GM12878 (cell line): ENCODE measurements around the gene SLC38A2. TPM values are rescaled to one million over a fixed set of nuclear protein-coding genes. Genes with fewer than 3 reads are reported as not detected.

Source experiments
- ATAC-seq: fragments of 200-7000 bp; cut with Tn5 transposase; 3 replicates; pipeline ENCODE4 v1.9.1; 2020; ENCODE audit warnings: mild to moderate bottlenecking, moderate library complexity
- BruUV-seq: library from RNA; stranded (reverse); fragments of 400-500 nt; replicated peaks from 2 replicates; lab custom pipeline; 2021; lab: Mats Ljungman, UMichigan
- CTCF ChIA-PET: fragments of 300-600 bp; sonication (Branson Sonifier 250); formaldehyde crosslinking; extraction: SDS; loops from one replicate; lab custom pipeline; 2021; ENCODE audit warnings: inconsistent platforms; lab: Yijun Ruan, JAX
- POLR2A ChIA-PET: fragments of 350-600 bp; formaldehyde crosslinking; extraction: SDS; loops from one replicate; lab custom pipeline; 2021; ENCODE audit warnings: inconsistent platforms; lab: Charles Lee
- RAD21 ChIA-PET: fragments of 300-600 bp; sonication (Branson Sonifier 250); formaldehyde crosslinking; loops from one replicate; lab custom pipeline; 2023; ENCODE audit warnings: antibody characterized with exemption; ENCODE audit not compliant: unreplicated experiment; lab: Charles Lee
- SMC1A ChIA-PET: fragments of 300-600 bp; sonication (Branson Sonifier 250); formaldehyde crosslinking; loops from one replicate; lab custom pipeline; 2023; ENCODE audit not compliant: unreplicated experiment, uncharacterized antibody; lab: Charles Lee
- DNase-seq: peaks from one replicate; pipeline ENCODE4 v3.0.0-alpha.2; 2011; ENCODE audit warnings: low read depth, low spot score
- FAIRE-seq: peaks from 3 replicates; lab custom pipeline; 2011; peaks lifted over from hg19 to GRCh38; lab: Jason Lieb, UNC
- H2AFZ ChIP-seq: 2 replicates; pipeline ENCODE4 v1.6.0; 2011; ENCODE audit warnings: low read depth, low read length, control low read depth; ENCODE audit not compliant: control insufficient read depth
- H3K27ac ChIP-seq: 2 replicates; pipeline ENCODE4 v1.5.1; 2011; ENCODE audit warnings: control low read depth; ENCODE audit not compliant: control insufficient read depth, insufficient read depth
- H3K27me3 ChIP-seq, 2 experiments: replicated peaks in 1 of 2; 2 replicates each; pipeline versions ENCODE4 v1.6.0 to v1.6.1; 2011; ENCODE audit warnings: low read length in 1 of 2; ENCODE audit not compliant: control insufficient read depth in 2 of 2, insufficient read depth in 2 of 2
- H3K36me3 ChIP-seq, 2 experiments: 2 replicates each; pipeline ENCODE4 v1.5.1; 2011; ENCODE audit warnings: low read length in 1 of 2; ENCODE audit not compliant: control insufficient read depth in 2 of 2, insufficient read depth in 2 of 2
- H3K4me1 ChIP-seq: 2 replicates; pipeline ENCODE4 v1.6.1; 2011; ENCODE audit warnings: mild to moderate bottlenecking, low read length, moderate library complexity, mixed read lengths; ENCODE audit not compliant: control insufficient read depth, insufficient read depth
- H3K4me2 ChIP-seq: 2 replicates; pipeline ENCODE4 v1.6.0; 2011; ENCODE audit warnings: control low read depth; ENCODE audit not compliant: control insufficient read depth, insufficient read depth
- H3K4me3 ChIP-seq: fragments of 200-600 bp; sonication (generic); 2 replicates; pipeline ENCODE4 v1.5.1; 2016
- H3K79me2 ChIP-seq: 2 replicates; pipeline ENCODE4 v1.6.0; 2011; ENCODE audit warnings: low read length; ENCODE audit not compliant: control insufficient read depth, insufficient read depth
- H3K9ac ChIP-seq: 2 replicates; pipeline ENCODE4 v1.8.0; 2011; ENCODE audit warnings: low read length, control low read depth, mixed read lengths; ENCODE audit not compliant: control insufficient read depth, insufficient read depth
- H3K9me3 ChIP-seq: replicated peaks from 3 replicates; pipeline ENCODE4 v1.5.1; 2011; ENCODE audit warnings: mild to moderate bottlenecking, low read length; ENCODE audit not compliant: control insufficient read depth, insufficient read depth
- H4K20me1 ChIP-seq: 2 replicates; pipeline ENCODE4 v1.6.0; 2011; ENCODE audit not compliant: control insufficient read depth, insufficient read depth
- ATF7 ChIP-seq: fragments of 450-650 bp; IDR thresholded peaks from 2 replicates; pipeline ENCODE4 v1.6.1; 2016; ENCODE audit warnings: low read depth, mild to moderate bottlenecking
- BMI1 ChIP-seq: fragments of 450-650 bp; IDR thresholded peaks from 2 replicates; pipeline ENCODE4 v1.6.1; 2016; ENCODE audit warnings: mild to moderate bottlenecking, moderate library complexity, borderline replicate concordance
- NFXL1 ChIP-seq: fragments of 450-650 bp; IDR thresholded peaks from 2 replicates; pipeline ENCODE4 v1.6.1; 2017; ENCODE audit warnings: antibody characterized with exemption, mild to moderate bottlenecking, borderline replicate concordance
- TCF12 ChIP-seq: IDR thresholded peaks from 2 replicates; pipeline ENCODE4 v1.6.1; 2011; ENCODE audit warnings: low read depth, mild to moderate bottlenecking, low read length
- WGBS: methylation state at CpG from one replicate; pipeline ENCODE4 v1.1.6; 2016; ENCODE audit warnings: low lambda C conversion rate; ENCODE audit not compliant: insufficient replicate concordance, insufficient coverage; ENCODE audit errors: missing lambda C conversion rate; 5-methylcytosine and 5-hydroxymethylcytosine counted together
- in situ Hi-C: fragments of 300-500 bp; cut with MboI; formaldehyde crosslinking; loops from 9 replicates; pipeline ENCODE4 v1.14.3; 2018; ENCODE audit warnings: mixed read lengths
- intact Hi-C: fragments of 100-400 bp; cut with micrococcal nuclease; formaldehyde crosslinking; loops from one replicate; pipeline ENCODE4 v1.14.2; 2022; ENCODE audit not compliant: unreplicated experiment
- polyA plus RNA-seq, 11 experiments: library from polyadenylated mRNA; depleted of rRNA in 4 of 11; unstranded in 6 of 11; stranded (reverse) in 5 of 11; fragments of >200 nt; fragmentation: Nextera tagmentation in 4 of 11; fragmentation: Illumina TruSeq in 1 of 11; extraction: Ambion mirVana in 4 of 11; extraction: Trizol in 1 of 11; gene quantifications; 1 replicate in 1 of 11; 2 replicates in 10 of 11; pipeline versions ENCODE4 v1.2.1 to v1.2.3, GENCODE V29; 2011 to 2016; ENCODE audit warnings: inconsistent platforms in 2 of 11, missing spikeins in 2 of 11, low read depth in 1 of 11
- total RNA-seq, 4 experiments: library from RNA; depleted of rRNA in 3 of 4; stranded (reverse); fragments of >200 nt in 3 of 4; fragmentation: Illumina TruSeq in 1 of 4; extraction: Trizol in 1 of 4; gene quantifications; 2 replicates each; pipeline versions ENCODE4 v1.2.1 to v1.2.3, GENCODE V29; 2013 to 2021
- TF ChIP-seq, protein P1 (sequence below): fragments of 450-650 bp; IDR thresholded peaks from 2 replicates; pipeline ENCODE4 v1.6.1; 2016; ENCODE audit warnings: mild to moderate bottlenecking, moderate library complexity, borderline replicate concordance

The SLC38A2 gene
- total and polyA plus RNA-seq, 10 of the 15 experiments (the other 5 are each of a cell fraction or from before 2014, with no cell fraction given) = 36.2 to 118 (median 79.8) TPM

- H4K20me1 ChIP-seq = no peaks in the 10 kb centered on the region
- no peaks in the 10 kb centered on the region for H3K36me3 ChIP-seq
- DNase-seq (no peak), FAIRE-seq (no peak), ATAC-seq (no peak)
- POLR2A ChIA-PET = interaction anchor here (1.0 kb wide), 1 partner anchor 27 kb away, joined by 3 read pairs; no protein-coding TSS in a partner anchor
- H3K27ac ChIP-seq = no peak overlapping the region
- intact Hi-C loops = no loop called here
- in situ Hi-C loops = no loop called here
- no peak overlapping the region for H3K4me2 ChIP-seq
- BruUV-seq = no TSS peak
- TF ChIP-seq NFXL1 (no peak), ATF7 (0 out of 2 replicates have a peak, but pooled peaks have one; percentile 23), BMI1 (no peak)
- H3K4me3 ChIP-seq = no peak overlapping the region
- no peaks in the 10 kb centered on the region for H3K9me3 ChIP-seq
- RAD21 ChIA-PET = no interaction called here
- WGBS = 82% methylated on average over 1 of the region's 1 CpG
- H3K27me3 ChIP-seq = no peaks in the 10 kb centered on the region
- no peaks in the 10 kb centered on the region for H3K4me1 ChIP-seq
- CTCF ChIA-PET = no interaction called here
- no peaks in the 10 kb centered on the region for H3K79me2 ChIP-seq
- no peak overlapping the region for H3K9ac ChIP-seq
- SMC1A ChIA-PET = interaction anchor here (0.6 to 1.3 kb wide), 2 partner anchors 8 to 13 kb away, joined by 3 to 4 read pairs; no protein-coding TSS in a partner anchor
- H2AFZ ChIP-seq = no peak overlapping the region
These were observed 47.1 kb upstream of the SLC38A2 start for GRCh38 chr12:46419675-46420074.

- 83% methylated on average over 4 of the region's 4 CpGs for WGBS
- FAIRE-seq = no peak
- POLR2A ChIA-PET = no interaction called here
These were observed 43.0 kb upstream of the SLC38A2 start for GRCh38 chr12:46415552-46415951.

More at GRCh38 chr12:46415552-46415951, 43.0 kb upstream of the SLC38A2 start:
- no peak overlapping the region for H3K9ac ChIP-seq
- H3K4me2 ChIP-seq = no peak overlapping the region
- DNase-seq (no peak), ATAC-seq (no peak)
- no peaks in the 10 kb centered on the region for H3K9me3 ChIP-seq
- no peak overlapping the region for H3K27ac ChIP-seq
- H3K27me3 ChIP-seq = no peaks in the 10 kb centered on the region
- RAD21 ChIA-PET = no interaction called here
- in situ Hi-C loops (no loop called here), intact Hi-C loops (no loop called here)
- CTCF ChIA-PET = interaction anchor here (0.7 to 1.2 kb wide), 2 partner anchors 11 to 13 kb away, joined by 3 to 4 read pairs; no protein-coding TSS in a partner anchor
- no peaks in the 10 kb centered on the region for H3K36me3 ChIP-seq
- no TSS peak for BruUV-seq
- no peak overlapping the region for H2AFZ ChIP-seq
- no peaks in the 10 kb centered on the region for H3K79me2 ChIP-seq
- no peak overlapping the region for H3K4me3 ChIP-seq
- SMC1A ChIA-PET = interaction anchor here (1.5 kb wide), 1 partner anchor 12 kb away, joined by 4 read pairs; no protein-coding TSS in a partner anchor
- TF ChIP-seq TCF12 = no peak
- TF ChIP-seq, protein P1, sequence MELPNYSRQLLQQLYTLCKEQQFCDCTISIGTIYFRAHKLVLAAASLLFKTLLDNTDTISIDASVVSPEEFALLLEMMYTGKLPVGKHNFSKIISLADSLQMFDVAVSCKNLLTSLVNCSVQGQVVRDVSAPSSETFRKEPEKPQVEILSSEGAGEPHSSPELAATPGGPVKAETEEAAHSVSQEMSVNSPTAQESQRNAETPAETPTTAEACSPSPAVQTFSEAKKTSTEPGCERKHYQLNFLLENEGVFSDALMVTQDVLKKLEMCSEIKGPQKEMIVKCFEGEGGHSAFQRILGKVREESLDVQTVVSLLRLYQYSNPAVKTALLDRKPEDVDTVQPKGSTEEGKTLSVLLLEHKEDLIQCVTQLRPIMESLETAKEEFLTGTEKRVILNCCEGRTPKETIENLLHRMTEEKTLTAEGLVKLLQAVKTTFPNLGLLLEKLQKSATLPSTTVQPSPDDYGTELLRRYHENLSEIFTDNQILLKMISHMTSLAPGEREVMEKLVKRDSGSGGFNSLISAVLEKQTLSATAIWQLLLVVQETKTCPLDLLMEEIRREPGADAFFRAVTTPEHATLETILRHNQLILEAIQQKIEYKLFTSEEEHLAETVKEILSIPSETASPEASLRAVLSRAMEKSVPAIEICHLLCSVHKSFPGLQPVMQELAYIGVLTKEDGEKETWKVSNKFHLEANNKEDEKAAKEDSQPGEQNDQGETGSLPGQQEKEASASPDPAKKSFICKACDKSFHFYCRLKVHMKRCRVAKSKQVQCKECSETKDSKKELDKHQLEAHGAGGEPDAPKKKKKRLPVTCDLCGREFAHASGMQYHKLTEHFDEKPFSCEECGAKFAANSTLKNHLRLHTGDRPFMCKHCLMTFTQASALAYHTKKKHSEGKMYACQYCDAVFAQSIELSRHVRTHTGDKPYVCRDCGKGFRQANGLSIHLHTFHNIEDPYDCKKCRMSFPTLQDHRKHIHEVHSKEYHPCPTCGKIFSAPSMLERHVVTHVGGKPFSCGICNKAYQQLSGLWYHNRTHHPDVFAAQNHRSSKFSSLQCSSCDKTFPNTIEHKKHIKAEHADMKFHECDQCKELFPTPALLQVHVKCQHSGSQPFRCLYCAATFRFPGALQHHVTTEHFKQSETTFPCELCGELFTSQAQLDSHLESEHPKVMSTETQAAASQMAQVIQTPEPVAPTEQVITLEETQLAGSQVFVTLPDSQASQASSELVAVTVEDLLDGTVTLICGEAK = no peak
- no peaks in the 10 kb centered on the region for H3K4me1 ChIP-seq
- no peaks in the 10 kb centered on the region for H4K20me1 ChIP-seq
